Measurements from ENCODE around the gene AATF.

GRCh38 chr17:37060928-37061327 lies 112.2 kb downstream of the AATF start:
- TF ChIP-seq CTCF (IDR thresholded peaks at IDR 0.05) (no peak), POLR2A (IDR thresholded peaks at IDR 0.05) (no peak)

All from Peyer's patch (tissue), 4 donors.